GM12878 (cell line): Measurements from ENCODE around the gene ICE2. TPM values are rescaled to one million over a fixed set of nuclear protein-coding genes. Genes with fewer than 3 reads are reported as not detected.

Experiments used
- ATAC-seq: fragments of 200-7000 bp; cut with Tn5 transposase; 3 replicates; pipeline ENCODE4 v1.9.1; 2020; ENCODE audit warnings: mild to moderate bottlenecking, moderate library complexity
- BruUV-seq: library from RNA; stranded (reverse); fragments of 400-500 nt; replicated peaks from 2 replicates; lab custom pipeline; 2021; lab: Mats Ljungman, UMichigan
- CTCF ChIA-PET: fragments of 300-600 bp; sonication (Branson Sonifier 250); formaldehyde crosslinking; extraction: SDS; loops from one replicate; lab custom pipeline; 2021; ENCODE audit warnings: inconsistent platforms; lab: Yijun Ruan, JAX
- POLR2A ChIA-PET: fragments of 350-600 bp; formaldehyde crosslinking; extraction: SDS; loops from one replicate; lab custom pipeline; 2021; ENCODE audit warnings: inconsistent platforms; lab: Charles Lee
- RAD21 ChIA-PET: fragments of 300-600 bp; sonication (Branson Sonifier 250); formaldehyde crosslinking; loops from one replicate; lab custom pipeline; 2023; ENCODE audit warnings: antibody characterized with exemption; ENCODE audit not compliant: unreplicated experiment; lab: Charles Lee
- SMC1A ChIA-PET: fragments of 300-600 bp; sonication (Branson Sonifier 250); formaldehyde crosslinking; loops from one replicate; lab custom pipeline; 2023; ENCODE audit not compliant: unreplicated experiment, uncharacterized antibody; lab: Charles Lee
- DNase-seq: peaks from one replicate; pipeline ENCODE4 v3.0.0-alpha.2; 2011; ENCODE audit warnings: low read depth, low spot score
- FAIRE-seq: peaks from 3 replicates; lab custom pipeline; 2011; peaks lifted over from hg19 to GRCh38; lab: Jason Lieb, UNC
- H2AFZ ChIP-seq: 2 replicates; pipeline ENCODE4 v1.6.0; 2011; ENCODE audit warnings: low read depth, low read length, control low read depth; ENCODE audit not compliant: control insufficient read depth
- H3K27ac ChIP-seq: 2 replicates; pipeline ENCODE4 v1.5.1; 2011; ENCODE audit warnings: control low read depth; ENCODE audit not compliant: control insufficient read depth, insufficient read depth
- H3K27me3 ChIP-seq, 2 experiments: replicated peaks in 1 of 2; 2 replicates each; pipeline versions ENCODE4 v1.6.0 to v1.6.1; 2011; ENCODE audit warnings: low read length in 1 of 2; ENCODE audit not compliant: control insufficient read depth in 2 of 2, insufficient read depth in 2 of 2
- H3K36me3 ChIP-seq, 2 experiments: 2 replicates each; pipeline ENCODE4 v1.5.1; 2011; ENCODE audit warnings: low read length in 1 of 2; ENCODE audit not compliant: control insufficient read depth in 2 of 2, insufficient read depth in 2 of 2
- H3K4me1 ChIP-seq: 2 replicates; pipeline ENCODE4 v1.6.1; 2011; ENCODE audit warnings: mild to moderate bottlenecking, low read length, moderate library complexity, mixed read lengths; ENCODE audit not compliant: control insufficient read depth, insufficient read depth
- H3K4me2 ChIP-seq: 2 replicates; pipeline ENCODE4 v1.6.0; 2011; ENCODE audit warnings: control low read depth; ENCODE audit not compliant: control insufficient read depth, insufficient read depth
- H3K4me3 ChIP-seq: fragments of 200-600 bp; sonication (generic); 2 replicates; pipeline ENCODE4 v1.5.1; 2016
- H3K79me2 ChIP-seq: 2 replicates; pipeline ENCODE4 v1.6.0; 2011; ENCODE audit warnings: low read length; ENCODE audit not compliant: control insufficient read depth, insufficient read depth
- H3K9ac ChIP-seq: 2 replicates; pipeline ENCODE4 v1.8.0; 2011; ENCODE audit warnings: low read length, control low read depth, mixed read lengths; ENCODE audit not compliant: control insufficient read depth, insufficient read depth
- H3K9me3 ChIP-seq: replicated peaks from 3 replicates; pipeline ENCODE4 v1.5.1; 2011; ENCODE audit warnings: mild to moderate bottlenecking, low read length; ENCODE audit not compliant: control insufficient read depth, insufficient read depth
- H4K20me1 ChIP-seq: 2 replicates; pipeline ENCODE4 v1.6.0; 2011; ENCODE audit not compliant: control insufficient read depth, insufficient read depth
- CREB1 ChIP-seq: IDR thresholded peaks from 2 replicates; pipeline ENCODE4 v1.6.1; 2012; ENCODE audit warnings: low read depth, mild to moderate bottlenecking, inconsistent platforms
- FOXK2 ChIP-seq: fragments of 450-650 bp; IDR thresholded peaks from 2 replicates; pipeline ENCODE4 v1.6.1; 2017; ENCODE audit warnings: mild to moderate bottlenecking, moderate library complexity
- GABPA ChIP-seq: IDR thresholded peaks from 2 replicates; pipeline ENCODE4 v1.6.1; 2014; ENCODE audit warnings: antibody characterized with exemption, low read depth, mild to moderate bottlenecking, inconsistent platforms
- HCFC1 ChIP-seq: fragments of 150-350 bp; IDR thresholded peaks from 2 replicates; pipeline ENCODE4 v1.6.1; 2014; ENCODE audit warnings: low read length
- HDAC6 ChIP-seq: fragments of 200-600 bp; sonication (generic); IDR thresholded peaks from one replicate; pipeline ENCODE4 v1.8.0; 2017; ENCODE audit warnings: antibody characterized with exemption; ENCODE audit not compliant: unreplicated experiment
- HDGF ChIP-seq: fragments of 450-650 bp; IDR thresholded peaks from 2 replicates; pipeline ENCODE4 v1.6.1; 2016; ENCODE audit warnings: antibody characterized with exemption
- MYB ChIP-seq: fragments of 150-350 bp; IDR thresholded peaks from 2 replicates; pipeline ENCODE4 v1.6.1; 2014; ENCODE audit warnings: mild to moderate bottlenecking, low read depth, low read length, borderline replicate concordance
- RELB ChIP-seq: fragments of 450-650 bp; IDR thresholded peaks from 2 replicates; pipeline ENCODE4 v1.6.1; 2017; ENCODE audit warnings: low read depth, mild to moderate bottlenecking, moderate library complexity
- TARDBP ChIP-seq: IDR thresholded peaks from 2 replicates; pipeline ENCODE4 v1.6.1; 2016; ENCODE audit warnings: borderline replicate concordance
- TCF12 ChIP-seq: IDR thresholded peaks from 2 replicates; pipeline ENCODE4 v1.6.1; 2011; ENCODE audit warnings: low read depth, mild to moderate bottlenecking, low read length
- TCF3 ChIP-seq: IDR thresholded peaks from 2 replicates; pipeline ENCODE4 v1.6.1; 2012; ENCODE audit warnings: low read depth, mild to moderate bottlenecking, low read length, borderline replicate concordance; ENCODE audit not compliant: insufficient read depth
- WRNIP1 ChIP-seq: IDR thresholded peaks from 2 replicates; pipeline ENCODE4 v1.6.1; 2011; ENCODE audit warnings: low read depth, low read length, improper control_type of control experiment, borderline replicate concordance
- ZBED1 ChIP-seq: IDR thresholded peaks from 2 replicates; pipeline ENCODE4 v1.6.1; 2016; ENCODE audit warnings: borderline replicate concordance
- ZNF217 ChIP-seq: fragments of 450-650 bp; IDR thresholded peaks from 2 replicates; pipeline ENCODE4 v1.6.1; 2017; ENCODE audit warnings: antibody characterized with exemption, mild to moderate bottlenecking
- WGBS: methylation state at CpG from one replicate; pipeline ENCODE4 v1.1.6; 2016; ENCODE audit warnings: low lambda C conversion rate; ENCODE audit not compliant: insufficient replicate concordance, insufficient coverage; ENCODE audit errors: missing lambda C conversion rate; 5-methylcytosine and 5-hydroxymethylcytosine counted together
- in situ Hi-C: fragments of 300-500 bp; cut with MboI; formaldehyde crosslinking; loops from 9 replicates; pipeline ENCODE4 v1.14.3; 2018; ENCODE audit warnings: mixed read lengths
- intact Hi-C: fragments of 100-400 bp; cut with micrococcal nuclease; formaldehyde crosslinking; loops from one replicate; pipeline ENCODE4 v1.14.2; 2022; ENCODE audit not compliant: unreplicated experiment
- polyA plus RNA-seq, 11 experiments: library from polyadenylated mRNA; depleted of rRNA in 4 of 11; unstranded in 6 of 11; stranded (reverse) in 5 of 11; fragments of >200 nt; fragmentation: Nextera tagmentation in 4 of 11; fragmentation: Illumina TruSeq in 1 of 11; extraction: Ambion mirVana in 4 of 11; extraction: Trizol in 1 of 11; gene quantifications; 1 replicate in 1 of 11; 2 replicates in 10 of 11; pipeline versions ENCODE4 v1.2.1 to v1.2.3, GENCODE V29; 2011 to 2016; ENCODE audit warnings: inconsistent platforms in 2 of 11, missing spikeins in 2 of 11, low read depth in 1 of 11
- total RNA-seq, 4 experiments: library from RNA; depleted of rRNA in 3 of 4; stranded (reverse); fragments of >200 nt in 3 of 4; fragmentation: Illumina TruSeq in 1 of 4; extraction: Trizol in 1 of 4; gene quantifications; 2 replicates each; pipeline versions ENCODE4 v1.2.1 to v1.2.3, GENCODE V29; 2013 to 2021
- TF ChIP-seq, protein P1 (sequence below): fragments of 450-650 bp; formaldehyde crosslinking; IDR thresholded peaks from 2 replicates; pipeline ENCODE4 v1.4.0; 2020; ENCODE audit warnings: mild to moderate bottlenecking, moderate library complexity

ICE2 gene
- total and polyA plus RNA-seq, 10 of the 15 experiments (the other 5 are each of a cell fraction or from before 2014, with no cell fraction given): 14.2 to 62.0 (median 44.9) TPM

GRCh38 chr15:60525341-60526039, 46.5 kb upstream of the ICE2 start:
- no peak for DNase-seq
- POLR2A ChIA-PET: interaction anchor here (1.5 kb wide), 1 partner anchor 12 kb away, joined by 3 read pairs; no protein-coding TSS in a partner anchor
- H4K20me1 ChIP-seq: no peaks in the 10 kb centered on the region
- no peak overlapping the region for H2AFZ ChIP-seq
- H3K4me3 ChIP-seq: no peak overlapping the region
- no peaks in the 10 kb centered on the region for H3K9me3 ChIP-seq
- FAIRE-seq: no peak
- BruUV-seq: no TSS peak
- H3K4me2 ChIP-seq: no peak overlapping the region
- H3K27ac ChIP-seq: no peak overlapping the region
- peaks cover 2 to 10% of the 10 kb centered on the region in 2 experiments for H3K36me3 ChIP-seq
- H3K4me1 ChIP-seq: peaks cover 11% of the 10 kb centered on the region
- intact Hi-C loops: no loop called here
- ATAC-seq: no peak
- CTCF ChIA-PET: interaction anchor here (0.6 to 2.6 kb wide), 8 partner anchors 9 to 1546 kb away, joined by 3 to 13 read pairs (median 4); no protein-coding TSS in a partner anchor
- RAD21 ChIA-PET: interaction anchor here (1.0 to 1.8 kb wide), 2 partner anchors 50 to 60 kb away, joined by 3 to 5 read pairs; no protein-coding TSS in a partner anchor
- H3K27me3 ChIP-seq: no peaks in the 10 kb centered on the region
- H3K9ac ChIP-seq: no peak overlapping the region
- 97% methylated on average over 4 of the region's 4 CpGs for WGBS
- in situ Hi-C loops: no loop called here
- SMC1A ChIA-PET: interaction anchor here (0.9 to 1.7 kb wide), 4 partner anchors 12 to 61 kb away, joined by 4 to 9 read pairs (median 4); no protein-coding TSS in a partner anchor
- peaks cover 4% of the 10 kb centered on the region for H3K79me2 ChIP-seq
- TF ChIP-seq CREB1: no peak
- no peak for TF ChIP-seq HDGF
- TF ChIP-seq GABPA: no peak
- no peak for TF ChIP-seq TARDBP
- no peak for TF ChIP-seq HDAC6
- TF ChIP-seq TCF3: no peak
- TF ChIP-seq, protein P1, sequence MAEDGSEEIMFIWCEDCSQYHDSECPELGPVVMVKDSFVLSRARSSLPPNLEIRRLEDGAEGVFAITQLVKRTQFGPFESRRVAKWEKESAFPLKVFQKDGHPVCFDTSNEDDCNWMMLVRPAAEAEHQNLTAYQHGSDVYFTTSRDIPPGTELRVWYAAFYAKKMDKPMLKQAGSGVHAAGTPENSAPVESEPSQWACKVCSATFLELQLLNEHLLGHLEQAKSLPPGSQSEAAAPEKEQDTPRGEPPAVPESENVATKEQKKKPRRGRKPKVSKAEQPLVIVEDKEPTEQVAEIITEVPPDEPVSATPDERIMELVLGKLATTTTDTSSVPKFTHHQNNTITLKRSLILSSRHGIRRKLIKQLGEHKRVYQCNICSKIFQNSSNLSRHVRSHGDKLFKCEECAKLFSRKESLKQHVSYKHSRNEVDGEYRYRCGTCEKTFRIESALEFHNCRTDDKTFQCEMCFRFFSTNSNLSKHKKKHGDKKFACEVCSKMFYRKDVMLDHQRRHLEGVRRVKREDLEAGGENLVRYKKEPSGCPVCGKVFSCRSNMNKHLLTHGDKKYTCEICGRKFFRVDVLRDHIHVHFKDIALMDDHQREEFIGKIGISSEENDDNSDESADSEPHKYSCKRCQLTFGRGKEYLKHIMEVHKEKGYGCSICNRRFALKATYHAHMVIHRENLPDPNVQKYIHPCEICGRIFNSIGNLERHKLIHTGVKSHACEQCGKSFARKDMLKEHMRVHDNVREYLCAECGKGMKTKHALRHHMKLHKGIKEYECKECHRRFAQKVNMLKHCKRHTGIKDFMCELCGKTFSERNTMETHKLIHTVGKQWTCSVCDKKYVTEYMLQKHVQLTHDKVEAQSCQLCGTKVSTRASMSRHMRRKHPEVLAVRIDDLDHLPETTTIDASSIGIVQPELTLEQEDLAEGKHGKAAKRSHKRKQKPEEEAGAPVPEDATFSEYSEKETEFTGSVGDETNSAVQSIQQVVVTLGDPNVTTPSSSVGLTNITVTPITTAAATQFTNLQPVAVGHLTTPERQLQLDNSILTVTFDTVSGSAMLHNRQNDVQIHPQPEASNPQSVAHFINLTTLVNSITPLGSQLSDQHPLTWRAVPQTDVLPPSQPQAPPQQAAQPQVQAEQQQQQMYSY: no peak
- TF ChIP-seq FOXK2: no peak
- TF ChIP-seq ZNF217: no peak
- no peak for TF ChIP-seq TCF12
- TF ChIP-seq HCFC1: no peak
- TF ChIP-seq MYB: no peak
- TF ChIP-seq RELB: no peak
- no peak for TF ChIP-seq WRNIP1
- no peak for TF ChIP-seq ZBED1
